Ishikawa (cell line): ENCODE results near the gene GALNT7.
A peak's percentile ranks its signal among the peaks of the same experiment; 100 is the strongest.

Source experiments
- CEBPB ChIP-seq: IDR thresholded peaks from 2 replicates; pipeline ENCODE4 v1.6.1; 2012
- CREB1 ChIP-seq: IDR thresholded peaks from 2 replicates; pipeline ENCODE4 v1.6.1; 2012; ENCODE audit warnings: low read depth
- EGR1 ChIP-seq: IDR thresholded peaks from 2 replicates; pipeline ENCODE4 v1.6.1; 2012
- EP300 ChIP-seq: IDR thresholded peaks from 2 replicates; pipeline ENCODE4 v1.6.1; 2012; ENCODE audit warnings: borderline replicate concordance
- FOXM1 ChIP-seq: IDR thresholded peaks from 2 replicates; pipeline ENCODE4 v1.6.1; 2012; ENCODE audit warnings: low read depth, borderline replicate concordance
- NFIC ChIP-seq: IDR thresholded peaks from 2 replicates; pipeline ENCODE4 v1.6.1; 2012
- RAD21 ChIP-seq: IDR thresholded peaks from 2 replicates; pipeline ENCODE4 v1.6.1; 2012; ENCODE audit warnings: low read depth
- TAF1 ChIP-seq: IDR thresholded peaks from 2 replicates; pipeline ENCODE4 v1.6.1; 2012; ENCODE audit warnings: low read depth, mild to moderate bottlenecking
- TCF12 ChIP-seq: IDR thresholded peaks from 2 replicates; pipeline ENCODE4 v1.6.1; 2012; ENCODE audit warnings: low read depth
- TEAD4 ChIP-seq: IDR thresholded peaks from 2 replicates; pipeline ENCODE4 v1.6.1; 2012
- YY1 ChIP-seq: IDR thresholded peaks from 2 replicates; pipeline ENCODE4 v1.6.1; 2012; ENCODE audit warnings: low read depth
- ZBTB7A ChIP-seq: IDR thresholded peaks from 2 replicates; pipeline ENCODE4 v1.6.1; 2012; ENCODE audit warnings: low read depth
- TF ChIP-seq, protein P1 (sequence below): IDR thresholded peaks from 2 replicates; pipeline ENCODE4 v1.6.1; 2012
- TF ChIP-seq, protein P2 (sequence below): IDR thresholded peaks from 2 replicates; pipeline ENCODE4 v1.6.1; 2012
- TF ChIP-seq, protein P3 (sequence below): IDR thresholded peaks from 2 replicates; pipeline ENCODE4 v1.6.1; 2012; ENCODE audit warnings: low read depth, mild to moderate bottlenecking

Gene GALNT7

DNA sequence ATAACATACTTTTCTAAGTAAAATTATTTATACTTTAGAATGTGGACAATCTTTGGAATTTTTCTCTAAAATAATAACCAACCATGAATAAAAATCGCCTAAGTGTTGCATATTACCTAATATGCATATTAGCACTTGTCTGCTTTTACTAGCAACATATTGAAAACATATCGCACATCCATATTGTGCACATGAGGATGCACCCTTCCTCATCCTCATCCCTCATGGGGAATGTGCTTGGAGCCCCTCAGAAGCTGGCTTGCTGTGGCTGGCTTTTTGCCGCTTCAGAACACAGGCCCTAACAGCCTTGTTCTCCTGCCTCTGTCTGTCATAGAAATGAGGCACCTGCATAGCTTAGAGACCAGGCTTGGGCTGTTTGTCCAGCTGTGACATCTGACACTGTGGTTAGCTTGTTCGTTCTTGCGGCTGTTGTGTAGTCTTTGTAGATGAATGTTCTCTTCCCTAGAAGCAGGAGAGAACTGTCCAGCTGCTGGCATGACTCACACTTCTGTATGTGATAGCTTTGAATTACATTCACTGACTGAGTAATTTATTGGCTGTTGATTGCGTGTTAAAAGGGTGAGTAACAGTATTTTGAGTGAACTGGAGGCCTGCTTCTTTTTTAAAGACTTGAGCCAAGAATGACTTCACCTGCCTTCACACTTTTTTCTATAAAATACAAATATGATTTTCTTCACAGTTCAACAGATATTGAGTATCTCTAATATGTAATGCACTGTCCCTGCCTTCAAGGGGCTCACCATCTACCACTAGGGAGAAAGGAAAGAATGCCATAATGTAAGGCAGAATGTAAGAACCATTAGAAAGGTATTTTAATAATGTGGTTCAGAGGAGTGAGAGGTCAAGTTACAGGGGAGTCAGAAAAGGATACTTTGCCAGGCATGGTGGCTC is 83.7 kb downstream of the GALNT7 start:
- TF ChIP-seq YY1 = peak; percentile 24; the same call in 1 of the 2 replicates
- peak; percentile 97 for TF ChIP-seq TCF12
- TF ChIP-seq CREB1 = no peak
- TF ChIP-seq TAF1 = no peak
- peak; percentile 71 for TF ChIP-seq TEAD4
- peak; percentile 89 for TF ChIP-seq EP300
- TF ChIP-seq, protein P1, sequence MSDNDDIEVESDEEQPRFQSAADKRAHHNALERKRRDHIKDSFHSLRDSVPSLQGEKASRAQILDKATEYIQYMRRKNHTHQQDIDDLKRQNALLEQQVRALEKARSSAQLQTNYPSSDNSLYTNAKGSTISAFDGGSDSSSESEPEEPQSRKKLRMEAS = peak; percentile 66
- TF ChIP-seq ZBTB7A = no peak
- TF ChIP-seq CEBPB = peak; percentile 79
- TF ChIP-seq, protein P2, sequence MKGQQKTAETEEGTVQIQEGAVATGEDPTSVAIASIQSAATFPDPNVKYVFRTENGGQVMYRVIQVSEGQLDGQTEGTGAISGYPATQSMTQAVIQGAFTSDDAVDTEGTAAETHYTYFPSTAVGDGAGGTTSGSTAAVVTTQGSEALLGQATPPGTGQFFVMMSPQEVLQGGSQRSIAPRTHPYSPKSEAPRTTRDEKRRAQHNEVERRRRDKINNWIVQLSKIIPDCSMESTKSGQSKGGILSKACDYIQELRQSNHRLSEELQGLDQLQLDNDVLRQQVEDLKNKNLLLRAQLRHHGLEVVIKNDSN = no peak; the same call in 1 of the 2 replicates
- peak; percentile 84 for TF ChIP-seq FOXM1
- TF ChIP-seq EGR1 = no peak
- TF ChIP-seq, protein P3, sequence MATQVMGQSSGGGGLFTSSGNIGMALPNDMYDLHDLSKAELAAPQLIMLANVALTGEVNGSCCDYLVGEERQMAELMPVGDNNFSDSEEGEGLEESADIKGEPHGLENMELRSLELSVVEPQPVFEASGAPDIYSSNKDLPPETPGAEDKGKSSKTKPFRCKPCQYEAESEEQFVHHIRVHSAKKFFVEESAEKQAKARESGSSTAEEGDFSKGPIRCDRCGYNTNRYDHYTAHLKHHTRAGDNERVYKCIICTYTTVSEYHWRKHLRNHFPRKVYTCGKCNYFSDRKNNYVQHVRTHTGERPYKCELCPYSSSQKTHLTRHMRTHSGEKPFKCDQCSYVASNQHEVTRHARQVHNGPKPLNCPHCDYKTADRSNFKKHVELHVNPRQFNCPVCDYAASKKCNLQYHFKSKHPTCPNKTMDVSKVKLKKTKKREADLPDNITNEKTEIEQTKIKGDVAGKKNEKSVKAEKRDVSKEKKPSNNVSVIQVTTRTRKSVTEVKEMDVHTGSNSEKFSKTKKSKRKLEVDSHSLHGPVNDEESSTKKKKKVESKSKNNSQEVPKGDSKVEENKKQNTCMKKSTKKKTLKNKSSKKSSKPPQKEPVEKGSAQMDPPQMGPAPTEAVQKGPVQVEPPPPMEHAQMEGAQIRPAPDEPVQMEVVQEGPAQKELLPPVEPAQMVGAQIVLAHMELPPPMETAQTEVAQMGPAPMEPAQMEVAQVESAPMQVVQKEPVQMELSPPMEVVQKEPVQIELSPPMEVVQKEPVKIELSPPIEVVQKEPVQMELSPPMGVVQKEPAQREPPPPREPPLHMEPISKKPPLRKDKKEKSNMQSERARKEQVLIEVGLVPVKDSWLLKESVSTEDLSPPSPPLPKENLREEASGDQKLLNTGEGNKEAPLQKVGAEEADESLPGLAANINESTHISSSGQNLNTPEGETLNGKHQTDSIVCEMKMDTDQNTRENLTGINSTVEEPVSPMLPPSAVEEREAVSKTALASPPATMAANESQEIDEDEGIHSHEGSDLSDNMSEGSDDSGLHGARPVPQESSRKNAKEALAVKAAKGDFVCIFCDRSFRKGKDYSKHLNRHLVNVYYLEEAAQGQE = peak; percentile 82
- TF ChIP-seq NFIC = peak; percentile 94
- peak; percentile 25 for TF ChIP-seq RAD21

DNA sequence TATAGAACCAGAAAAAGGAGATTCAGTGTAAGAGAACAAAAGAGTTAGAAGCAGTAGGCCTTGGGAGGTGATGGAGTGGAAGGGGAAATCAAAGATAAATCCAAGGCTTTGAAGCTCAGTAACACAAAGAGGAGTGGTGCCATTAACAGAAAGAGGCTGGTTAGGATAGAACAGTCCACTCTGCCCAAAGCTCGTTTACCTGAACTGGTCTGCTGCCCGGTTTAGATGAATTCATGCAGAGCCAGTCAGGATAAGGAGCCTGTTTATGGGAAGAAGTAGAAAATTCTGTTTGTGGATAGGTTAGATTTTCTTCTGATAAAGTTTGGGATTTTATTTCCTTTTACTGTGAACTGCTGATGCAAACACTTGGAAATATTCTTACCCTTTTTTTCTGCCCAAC is 85.0 kb downstream of the GALNT7 start:
- TF ChIP-seq, protein P3 = no peak
- TF ChIP-seq CREB1 (no peak), ZBTB7A (no peak), YY1 (no peak), TAF1 (no peak), RAD21 (no peak), EGR1 (no peak), TCF12 (no peak), NFIC (no peak), CEBPB (no peak), FOXM1 (no peak), EP300 (no peak), TEAD4 (no peak)
- TF ChIP-seq, protein P1 = no peak
- TF ChIP-seq, protein P2 = no peak

DNA sequence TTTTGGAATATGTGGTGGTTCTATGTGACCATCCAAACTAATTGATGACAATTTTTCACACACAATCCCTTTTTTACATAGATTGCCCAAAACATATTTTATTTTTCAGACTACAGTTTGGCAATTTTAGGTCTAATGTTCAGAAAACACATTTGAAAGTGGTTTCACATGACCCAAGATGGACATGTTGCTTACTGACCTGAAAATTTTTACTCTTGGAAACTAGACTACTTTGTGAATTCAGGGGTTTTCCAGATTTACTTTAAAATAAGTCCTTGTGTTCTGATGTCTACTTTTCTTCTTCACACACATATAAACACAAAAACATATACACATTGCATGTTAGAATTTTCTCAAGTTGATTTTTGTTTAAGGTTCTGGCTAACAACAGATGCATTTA is 86.0 kb downstream of the GALNT7 start:
- TF ChIP-seq TAF1 = no peak
- TF ChIP-seq FOXM1 = no peak
- TF ChIP-seq TCF12 = no peak
- TF ChIP-seq NFIC = no peak
- TF ChIP-seq, protein P2 = no peak
- TF ChIP-seq EGR1 = no peak
- no peak for TF ChIP-seq YY1
- no peak for TF ChIP-seq CEBPB
- TF ChIP-seq CREB1 = no peak
- TF ChIP-seq, protein P3 = no peak
- TF ChIP-seq TEAD4 = no peak
- TF ChIP-seq ZBTB7A = no peak
- TF ChIP-seq, protein P1 = no peak
- TF ChIP-seq RAD21 = no peak
- no peak for TF ChIP-seq EP300
